Gastroesophageal sphincter (tissue), 4 donors: ENCODE measurements around the gene ADAMTS19. TPM values are rescaled to one million over a fixed set of nuclear protein-coding genes. Genes with fewer than 3 reads are reported as not detected.

Experiments
- ATAC-seq: fragments of 150-250 bp; one replicate; pipeline ENCODE4 v1.9.1; 2016; ENCODE audit warnings: mild to moderate bottlenecking, moderate library complexity
- H3K27ac ChIP-seq, 4 donors: fragments of 200-600 bp; sonication (generic) in 3 of 4; 1 replicate in 3 of 4; 2 replicates in 1 of 4; pipeline ENCODE4 v1.5.1; 2016 to 2019
- H3K27me3 ChIP-seq: fragments of 200-600 bp; sonication (generic); one replicate; pipeline ENCODE4 v1.5.1; 2019
- H3K36me3 ChIP-seq, 2 donors: fragments of 200-600 bp; sonication (generic); one replicate each; pipeline ENCODE4 v1.5.1; 2019; ENCODE audit warnings: control low read depth in 1 of 2
- H3K4me1 ChIP-seq, 3 donors: fragments of 200-600 bp; sonication (generic); 1 replicate in 2 of 3; 2 replicates in 1 of 3; pipeline ENCODE4 v1.5.1; 2016 to 2019; ENCODE audit warnings: control low read depth in 2 of 3
- H3K4me3 ChIP-seq, 2 donors: fragments of 200-600 bp; sonication (generic); one replicate each; pipeline ENCODE4 v1.5.1; 2019; ENCODE audit warnings: mild to moderate bottlenecking in 1 of 2, moderate library complexity in 1 of 2
- H3K9me3 ChIP-seq, 3 donors: fragments of 200-600 bp; sonication (generic); one replicate each; pipeline ENCODE4 v1.5.1; 2017 to 2019; ENCODE audit warnings: control low read depth in 2 of 3
- EP300 ChIP-seq: sonication (generic); formaldehyde crosslinking; IDR thresholded peaks from one replicate; pipeline ENCODE4 v1.6.1; 2017; ENCODE audit warnings: antibody characterized with exemption, mild to moderate bottlenecking
- POLR2A ChIP-seq, 2 donors: fragments of 450-650 bp; IDR thresholded peaks; one replicate each; pipeline ENCODE4 v1.6.1; 2017; ENCODE audit warnings: antibody characterized with exemption in 2 of 2, mild to moderate bottlenecking in 2 of 2, moderate library complexity in 1 of 2
- POLR2AphosphoS5 ChIP-seq: sonication (generic); formaldehyde crosslinking; IDR thresholded peaks from one replicate; pipeline ENCODE4 v1.6.1; 2017; ENCODE audit warnings: antibody characterized with exemption
- WGBS, 2 donors: methylation state at CpG; one replicate each; pipeline ENCODE4 v1.1.5; 2018; ENCODE audit warnings: low coverage in 1 of 2; 5-methylcytosine and 5-hydroxymethylcytosine counted together
- total RNA-seq, 4 donors: library from RNA; depleted of rRNA; stranded (reverse); fragments of >200 nt; gene quantifications; one replicate each; pipeline ENCODE4 v1.1.0, GENCODE V29; 2016
- TF ChIP-seq, protein P1 (sequence below), 4 experiments: fragments of 200-600 bp in 2 of 4; fragments of 450-650 bp in 2 of 4; sonication (generic) in 1 of 4; IDR thresholded peaks; one replicate each; pipeline ENCODE4 v1.5.1; 2017 to 2019; ENCODE audit warnings: antibody characterized with exemption in 4 of 4, mild to moderate bottlenecking in 2 of 4, moderate library complexity in 2 of 4

The ADAMTS19 gene
- total RNA-seq, 4 donors from 2014 or later, result 0.94 to 11.3 (median 4.4) TPM

DNA sequence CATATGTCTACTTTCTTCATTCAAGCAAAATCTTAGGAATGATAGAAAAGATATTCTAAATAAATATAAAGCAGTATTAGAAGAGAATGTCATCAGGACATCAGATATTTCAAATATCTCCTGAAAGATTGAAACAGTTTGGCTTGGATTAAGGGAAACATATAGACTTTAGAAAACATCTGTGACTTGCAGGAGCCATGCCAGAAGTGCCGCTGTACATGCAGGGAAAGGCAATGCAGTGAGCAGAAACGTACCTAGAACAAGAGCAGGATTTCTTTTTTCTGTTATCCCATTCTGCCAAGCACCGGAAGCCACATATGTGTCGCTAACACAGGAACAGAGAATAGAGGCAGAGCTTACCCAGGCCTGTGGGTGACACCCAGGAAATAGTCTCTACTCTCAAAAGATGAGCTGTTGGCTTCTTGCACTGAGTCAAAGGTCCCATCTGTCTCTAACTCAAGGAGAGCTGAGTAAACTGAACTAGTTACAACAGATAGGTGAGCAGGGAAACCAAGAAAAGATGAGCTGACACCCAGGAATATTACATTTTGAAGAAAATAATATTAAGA, 5.8 kb downstream of the ADAMTS19 start:
- ATAC-seq, result no peak
- Histone ChIP-seq H3K9me3 (no peaks in the 10 kb centered on the region), H3K4me1 (peaks cover 0 to 15% (median 0%) of the 10 kb centered on the region in 3 donors), H3K4me3 (no peak overlapping the region), H3K27me3 (peaks cover 7% of the 10 kb centered on the region), H3K36me3 (no peaks in the 10 kb centered on the region), H3K27ac (no peak overlapping the region)
- TF ChIP-seq POLR2A (IDR thresholded peaks at IDR 0.05), result no peak
- TF ChIP-seq POLR2AphosphoS5, result no peak
- TF ChIP-seq EP300, result no peak
- TF ChIP-seq, protein P1, sequence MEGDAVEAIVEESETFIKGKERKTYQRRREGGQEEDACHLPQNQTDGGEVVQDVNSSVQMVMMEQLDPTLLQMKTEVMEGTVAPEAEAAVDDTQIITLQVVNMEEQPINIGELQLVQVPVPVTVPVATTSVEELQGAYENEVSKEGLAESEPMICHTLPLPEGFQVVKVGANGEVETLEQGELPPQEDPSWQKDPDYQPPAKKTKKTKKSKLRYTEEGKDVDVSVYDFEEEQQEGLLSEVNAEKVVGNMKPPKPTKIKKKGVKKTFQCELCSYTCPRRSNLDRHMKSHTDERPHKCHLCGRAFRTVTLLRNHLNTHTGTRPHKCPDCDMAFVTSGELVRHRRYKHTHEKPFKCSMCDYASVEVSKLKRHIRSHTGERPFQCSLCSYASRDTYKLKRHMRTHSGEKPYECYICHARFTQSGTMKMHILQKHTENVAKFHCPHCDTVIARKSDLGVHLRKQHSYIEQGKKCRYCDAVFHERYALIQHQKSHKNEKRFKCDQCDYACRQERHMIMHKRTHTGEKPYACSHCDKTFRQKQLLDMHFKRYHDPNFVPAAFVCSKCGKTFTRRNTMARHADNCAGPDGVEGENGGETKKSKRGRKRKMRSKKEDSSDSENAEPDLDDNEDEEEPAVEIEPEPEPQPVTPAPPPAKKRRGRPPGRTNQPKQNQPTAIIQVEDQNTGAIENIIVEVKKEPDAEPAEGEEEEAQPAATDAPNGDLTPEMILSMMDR (IDR thresholded peaks at IDR 0.05), result no peak
- whole genome bisulfite sequencing, 2 donors, result 85 to 92% methylated on average over 3 to 4 of the region's 4 CpGs

DNA sequence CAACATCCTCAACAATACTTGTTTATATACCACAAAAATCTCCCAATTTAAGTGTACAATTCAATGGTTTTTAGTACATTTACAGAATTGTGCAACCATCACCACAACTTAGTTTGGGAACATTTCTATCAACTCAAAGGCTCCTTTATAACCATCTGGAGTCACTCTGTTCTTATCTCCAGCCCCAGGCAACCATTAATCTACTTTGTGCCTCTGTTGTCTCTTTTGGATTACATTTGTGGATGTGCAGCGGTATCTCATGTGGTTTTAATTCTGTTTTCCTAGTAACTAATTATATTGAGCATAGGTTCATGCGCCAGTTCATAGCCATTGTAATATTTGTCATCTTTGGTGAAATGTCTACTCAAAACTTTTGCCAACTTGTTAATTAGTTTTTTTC, 14.4 kb downstream of the ADAMTS19 start:
- TF ChIP-seq EP300, result no peak
- TF ChIP-seq, protein P1 (IDR thresholded peaks at IDR 0.05), result no peak
- TF ChIP-seq POLR2A (IDR thresholded peaks at IDR 0.05), result no peak
- no peak for TF ChIP-seq POLR2AphosphoS5
- Histone ChIP-seq H3K27me3 (no peaks in the 10 kb centered on the region), H3K9me3 (no peaks in the 10 kb centered on the region), H3K4me3 (no peak overlapping the region), H3K36me3 (no peaks in the 10 kb centered on the region), H3K27ac (no peak overlapping the region), H3K4me1 (no peaks in the 10 kb centered on the region)
- no peak for ATAC-seq
- 60 to 71% methylated on average over 1 to 2 of the region's 2 CpGs for WGBS, 2 donors

DNA sequence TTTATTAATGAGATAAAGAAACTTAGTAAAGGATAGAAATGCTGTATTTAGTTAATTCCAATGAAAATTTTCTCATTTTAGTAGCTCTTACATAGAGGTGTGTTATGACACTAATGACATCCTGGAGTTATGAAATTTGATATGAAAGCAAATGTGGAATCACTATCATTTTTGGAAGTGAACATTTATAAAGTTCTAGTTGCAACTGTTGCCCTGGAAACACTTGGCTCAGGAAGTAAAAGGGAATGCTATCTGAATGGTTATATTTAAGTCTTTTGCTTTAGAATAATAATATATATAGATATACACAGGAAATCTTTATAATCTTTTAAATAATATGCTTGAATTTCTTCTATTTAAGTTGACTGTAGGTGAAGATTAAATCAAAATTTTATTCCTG, 16.7 kb downstream of the ADAMTS19 start:
- Histone ChIP-seq H3K9me3 (no peaks in the 10 kb centered on the region), H3K27ac (no peak overlapping the region), H3K27me3 (no peaks in the 10 kb centered on the region), H3K4me3 (no peak overlapping the region), H3K4me1 (no peaks in the 10 kb centered on the region), H3K36me3 (no peaks in the 10 kb centered on the region)
- ATAC-seq, result no peak
- TF ChIP-seq POLR2A (IDR thresholded peaks at IDR 0.05) (no peak), EP300 (no peak), POLR2AphosphoS5 (no peak)
- TF ChIP-seq, protein P1 (IDR thresholded peaks at IDR 0.05), result no peak

DNA sequence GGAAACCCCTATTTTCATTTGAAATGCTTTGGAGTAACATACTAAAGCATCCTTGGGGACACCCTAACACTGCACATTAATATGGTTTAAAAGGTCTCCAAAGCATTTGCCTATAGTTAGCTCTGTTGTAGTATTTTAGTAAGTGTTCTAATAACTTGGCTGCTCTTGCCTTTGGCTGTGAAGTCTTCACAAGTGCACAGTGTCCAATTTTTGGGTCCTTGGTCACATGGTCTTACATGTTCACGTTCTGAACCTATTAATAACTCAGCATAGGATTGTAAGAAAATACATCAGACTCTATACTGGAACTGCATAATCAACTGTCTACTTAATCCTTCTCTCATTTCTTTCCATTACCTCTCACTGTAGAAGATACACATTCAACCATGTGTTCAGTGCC, 17.4 kb downstream of the ADAMTS19 start:
- no peaks in the 10 kb centered on the region for H3K36me3 ChIP-seq
- no peaks in the 10 kb centered on the region for H3K9me3 ChIP-seq
- H3K4me1 ChIP-seq, result no peaks in the 10 kb centered on the region
- TF ChIP-seq EP300, result no peak
- H3K27me3 ChIP-seq, result no peaks in the 10 kb centered on the region
- WGBS, 2 donors, result 0% methylated on average over 1 of the region's 1 CpG
- ATAC-seq, result no peak
- H3K27ac ChIP-seq, result no peak overlapping the region
- no peak overlapping the region for H3K4me3 ChIP-seq

DNA sequence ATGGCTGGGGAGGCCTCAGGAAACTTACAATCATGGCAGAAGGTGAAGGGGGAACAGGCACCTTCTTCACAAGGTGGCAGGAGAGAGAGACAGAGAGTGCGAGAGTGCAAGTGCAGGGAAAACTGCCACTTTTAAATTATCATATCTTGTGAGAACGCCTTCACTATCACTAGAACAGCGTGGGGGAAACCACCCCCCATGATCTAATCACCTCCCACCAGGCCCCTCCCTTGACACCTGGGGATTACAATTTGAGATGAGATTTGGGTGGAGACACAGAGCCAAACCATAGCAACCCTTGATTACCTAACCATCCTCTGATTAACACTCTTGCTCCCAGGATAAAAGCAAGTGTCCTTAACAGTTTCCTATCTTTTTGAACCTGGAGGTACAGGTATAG, 21.1 kb downstream of the ADAMTS19 start:
- Histone ChIP-seq H3K27me3 (no peaks in the 10 kb centered on the region), H3K36me3 (no peaks in the 10 kb centered on the region), H3K9me3 (no peaks in the 10 kb centered on the region), H3K4me1 (no peaks in the 10 kb centered on the region), H3K27ac (no peak overlapping the region), H3K4me3 (no peak overlapping the region)
- WGBS, 2 donors, result 89 to 100% methylated on average over 1 to 3 of the region's 3 CpGs
- ATAC-seq, result no peak
- TF ChIP-seq, protein P1 (IDR thresholded peaks at IDR 0.05), result no peak
- no peak for TF ChIP-seq EP300
- TF ChIP-seq POLR2A (IDR thresholded peaks at IDR 0.05), result no peak
- TF ChIP-seq POLR2AphosphoS5, result no peak
